C4-2B (cell line): ENCODE results near the gene TNRC18.
A peak's percentile ranks its signal among the peaks of the same experiment; 100 is the strongest.
"Not testable (repeated sequence)": the region's sequence is repeated elsewhere in the genome, so short reads cannot be mapped to it uniquely, and the experiment has no call there.

Experiments
- H3K27ac ChIP-seq: fragments of 450-650 bp; 2 replicates; pipeline ENCODE4 v1.5.1; 2017
- CTCF ChIP-seq: fragments of 450-650 bp; conservative IDR thresholded peaks from 2 replicates; pipeline ENCODE4 v1.5.1; 2017; ENCODE audit warnings: mild to moderate bottlenecking
- ZFX ChIP-seq: fragments of 450-650 bp; IDR thresholded peaks from 2 replicates; pipeline ENCODE4 v1.6.1; 2017

TNRC18 gene

GRCh38 chr7:5423306-5423975, at the start of gene TNRC18:
Gene TNRC18, minus strand, starts transcription at chr7:5423834. Its CDS starts 2,588 bp downstream, at chr7:5421246.
- TF ChIP-seq CTCF (no peak), ZFX (peak; percentile 35; the same call in 1 of the 2 replicates)
- H3K27ac ChIP-seq = peak within 1 kb of the TSS; percentile 100

GRCh38 chr7:5472432-5473315, 49.0 kb upstream of the TNRC18 start:
- H3K27ac ChIP-seq = no peak overlapping the region
- TF ChIP-seq ZFX = no peak
- no peak for TF ChIP-seq CTCF

GRCh38 chr7:5471623-5472022, 48.0 kb upstream of the TNRC18 start:
- not testable (repeated sequence) for H3K27ac ChIP-seq

GRCh38 chr7:5470816-5471215, 47.2 kb upstream of the TNRC18 start:
- TF ChIP-seq CTCF = no peak
- TF ChIP-seq ZFX = no peak
- no peak overlapping the region for H3K27ac ChIP-seq

GRCh38 chr7:5470167-5470532, 46.5 kb upstream of the TNRC18 start:
- TF ChIP-seq ZFX (no peak), CTCF (no peak)

GRCh38 chr7:5469375-5470166, 45.9 kb upstream of the TNRC18 start:
- no peak overlapping the region for H3K27ac ChIP-seq
- TF ChIP-seq ZFX = no peak
- TF ChIP-seq CTCF = no peak

More at GRCh38 chr7:5470167-5470532, 46.5 kb upstream of the TNRC18 start:
- no peak overlapping the region for H3K27ac ChIP-seq

GRCh38 chr7:5467645-5468044, 44.0 kb upstream of the TNRC18 start:
- H3K27ac ChIP-seq = no peak overlapping the region
- TF ChIP-seq CTCF = no peak
- TF ChIP-seq ZFX = no peak
